GM21528 (cell line): ENCODE data around the gene IFITM5.
"Not testable (repeated sequence)": the region's sequence is repeated elsewhere in the genome, so short reads cannot be mapped to it uniquely, and the experiment has no call there.

Source experiments
- ATAC-seq: cut with Tn5 transposase; IDR thresholded peaks from one replicate; pipeline ENCODE4 v1.9.1; 2021; ENCODE audit warnings: mild to moderate bottlenecking, moderate library complexity; ENCODE audit not compliant: unreplicated experiment, low FRiP score

Gene IFITM5

GRCh38 chr11:286977-287820 lies 12.1 kb downstream of the IFITM5 start:
- not testable (repeated sequence) for ATAC-seq

GRCh38 chr11:285894-286220 lies 13.5 kb downstream of the IFITM5 start:
- ATAC-seq = no peak

- ATAC-seq = no peak
These were observed 14.1 kb downstream of the IFITM5 start for GRCh38 chr11:285021-285893.

GRCh38 chr11:284105-285020 lies 15.0 kb downstream of the IFITM5 start:
- ATAC-seq = no peak

GRCh38 chr11:283405-284104 lies 15.8 kb downstream of the IFITM5 start:
- ATAC-seq = no peak

- no peak for ATAC-seq
These were observed 16.5 kb downstream of the IFITM5 start for GRCh38 chr11:282630-283360.

- ATAC-seq = no peak
These were observed 17.2 kb downstream of the IFITM5 start for GRCh38 chr11:282171-282570.

- no peak for ATAC-seq
These were observed 17.7 kb downstream of the IFITM5 start for GRCh38 chr11:281486-282161.

GRCh38 chr11:280706-281485 lies 18.4 kb downstream of the IFITM5 start:
- no peak for ATAC-seq

- ATAC-seq = no peak
These were observed 19.2 kb downstream of the IFITM5 start for GRCh38 chr11:279966-280705.

GRCh38 chr11:279040-279965 lies 20.0 kb downstream of the IFITM5 start:
- ATAC-seq = no peak

GRCh38 chr11:278001-278951 lies 21.1 kb downstream of the IFITM5 start, which contains the start of gene NLRP6:
TSS of gene NLRP6 (plus strand) at chr11:278407. CDS start at chr11:278570, 163 bp downstream.
- ATAC-seq = no peak

GRCh38 chr11:276219-276618 lies 23.1 kb downstream of the IFITM5 start:
- ATAC-seq = no peak

GRCh38 chr11:272931-273198 lies 26.5 kb downstream of the IFITM5 start:
- no peak for ATAC-seq

GRCh38 chr11:272195-272930 lies 27.0 kb downstream of the IFITM5 start:
- ATAC-seq = no peak
